HepG2 (cell line): ENCODE measurements around the gene SORL1-AS1.

ENCODE experiments used
- AKAP8 ChIP-seq: sonication (generic); formaldehyde crosslinking; IDR thresholded peaks from 2 replicates; pipeline ENCODE4 v1.5.1; 2020; ENCODE audit warnings: mild to moderate bottlenecking, missing genetic modification reagents
- CHD2 ChIP-seq: IDR thresholded peaks from 2 replicates; pipeline ENCODE4 v1.6.1; 2011; ENCODE audit warnings: low read depth, low read length, improper control_type of control experiment
- ESRRA ChIP-seq: sonication (generic); formaldehyde crosslinking; IDR thresholded peaks from 2 replicates; pipeline ENCODE4 v1.5.1; 2020; ENCODE audit warnings: mild to moderate bottlenecking, low read depth, missing genetic modification reagents
- GTF3A ChIP-seq: sonication (generic); formaldehyde crosslinking; conservative IDR thresholded peaks from 2 replicates; pipeline ENCODE4 v1.4.0; 2020; ENCODE audit warnings: mild to moderate bottlenecking, missing genetic modification reagents
- HOXA9 ChIP-seq: sonication (generic); formaldehyde crosslinking; IDR thresholded peaks from 2 replicates; pipeline ENCODE4 v1.8.1; 2022; ENCODE audit warnings: missing genetic modification reagents, mild to moderate bottlenecking, moderate library complexity, borderline replicate concordance
- NPAS2 ChIP-seq: sonication (generic); formaldehyde crosslinking; IDR thresholded peaks from 2 replicates; pipeline ENCODE4 v1.8.0; 2022; ENCODE audit warnings: mild to moderate bottlenecking, missing genetic modification reagents, borderline replicate concordance
- TBX3 ChIP-seq: fragments of 450-650 bp; IDR thresholded peaks from 2 replicates; pipeline ENCODE4 v1.6.1; 2017; ENCODE audit warnings: antibody characterized with exemption, mild to moderate bottlenecking, inconsistent platforms, borderline replicate concordance
- THYN1 ChIP-seq: sonication (generic); formaldehyde crosslinking; IDR thresholded peaks from 2 replicates; pipeline ENCODE4 v1.8.1; 2023; ENCODE audit warnings: low read depth, mild to moderate bottlenecking, moderate library complexity, missing genetic modification reagents, borderline replicate concordance
- ZNF256 ChIP-seq: sonication (generic); formaldehyde crosslinking; conservative IDR thresholded peaks from 2 replicates; pipeline ENCODE4 v1.4.0; 2020; ENCODE audit warnings: missing genetic modification reagents
- ZNF264 ChIP-seq: sonication (generic); formaldehyde crosslinking; IDR thresholded peaks from 2 replicates; pipeline ENCODE4 v1.4.0; 2020; ENCODE audit warnings: missing genetic modification reagents
- ZNF431 ChIP-seq: sonication (generic); formaldehyde crosslinking; IDR thresholded peaks from 2 replicates; pipeline ENCODE4 v1.9.0; 2022; ENCODE audit warnings: missing genetic modification reagents, low read depth, mild to moderate bottlenecking, borderline replicate concordance
- TF ChIP-seq, protein P1 (sequence below): sonication (generic); formaldehyde crosslinking; IDR thresholded peaks from 2 replicates; pipeline ENCODE4 v1.8.0; 2022; ENCODE audit warnings: mild to moderate bottlenecking, missing genetic modification reagents
- TF ChIP-seq, protein P2 (sequence below): fragments of 450-650 bp; IDR thresholded peaks from 2 replicates; pipeline ENCODE4 v1.6.1; 2016
- TF ChIP-seq, protein P3 (sequence below): sonication (generic); formaldehyde crosslinking; IDR thresholded peaks from 2 replicates; pipeline ENCODE4 v1.4.0; 2020; ENCODE audit warnings: missing genetic modification reagents

Gene SORL1-AS1

DNA sequence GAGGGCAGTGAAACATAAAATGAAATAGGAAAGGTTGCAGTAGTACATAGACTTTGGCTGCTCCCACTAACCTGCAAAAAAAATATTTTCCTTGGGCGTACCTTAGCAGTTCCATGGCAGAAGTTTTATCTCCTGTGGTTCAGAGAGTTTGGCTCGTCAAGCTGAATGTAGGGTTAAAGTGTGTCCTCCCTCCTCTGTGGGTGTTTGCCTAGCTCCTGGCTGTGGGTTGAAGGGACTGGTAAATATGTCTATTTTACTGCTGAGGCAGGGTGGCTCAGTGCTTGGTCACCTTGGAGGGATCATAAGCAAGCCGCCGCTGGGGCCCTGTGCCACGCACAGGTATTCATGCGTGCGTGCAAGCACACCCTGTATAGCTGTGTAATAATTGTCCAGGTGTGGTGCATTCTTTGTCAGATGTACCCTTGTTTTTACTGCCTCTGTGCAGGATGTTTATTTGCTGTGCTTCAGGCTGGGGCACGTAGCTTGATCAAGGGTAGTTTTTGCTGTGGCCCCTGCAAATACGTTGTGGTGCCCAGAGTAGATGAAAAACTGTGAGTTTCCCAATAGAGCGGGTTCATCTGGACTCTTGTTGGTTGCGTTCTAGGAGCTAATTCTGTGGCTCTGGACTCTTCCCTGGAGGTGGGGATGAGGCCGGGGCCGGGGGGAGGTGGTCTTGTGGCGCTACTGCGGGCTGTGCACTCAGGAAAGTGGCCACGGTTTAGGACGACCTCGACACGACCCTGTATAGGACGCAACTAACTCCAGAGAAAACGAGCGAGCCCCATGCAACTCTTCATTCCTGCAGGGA is 1.4 kb downstream of the SORL1-AS1 start (continued):
- TF ChIP-seq, protein P1, sequence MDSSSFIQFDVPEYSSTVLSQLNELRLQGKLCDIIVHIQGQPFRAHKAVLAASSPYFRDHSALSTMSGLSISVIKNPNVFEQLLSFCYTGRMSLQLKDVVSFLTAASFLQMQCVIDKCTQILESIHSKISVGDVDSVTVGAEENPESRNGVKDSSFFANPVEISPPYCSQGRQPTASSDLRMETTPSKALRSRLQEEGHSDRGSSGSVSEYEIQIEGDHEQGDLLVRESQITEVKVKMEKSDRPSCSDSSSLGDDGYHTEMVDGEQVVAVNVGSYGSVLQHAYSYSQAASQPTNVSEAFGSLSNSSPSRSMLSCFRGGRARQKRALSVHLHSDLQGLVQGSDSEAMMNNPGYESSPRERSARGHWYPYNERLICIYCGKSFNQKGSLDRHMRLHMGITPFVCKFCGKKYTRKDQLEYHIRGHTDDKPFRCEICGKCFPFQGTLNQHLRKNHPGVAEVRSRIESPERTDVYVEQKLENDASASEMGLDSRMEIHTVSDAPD (CRISPR knock-in tag) = no peak
- TF ChIP-seq TBX3 (no peak), THYN1 (no peak), CHD2 (no peak), ZNF256 (CRISPR knock-in tag) (no peak), GTF3A (no peak), ZNF431 (CRISPR knock-in tag) (no peak), ZNF264 (no peak), AKAP8 (CRISPR knock-in tag) (no peak), ESRRA (CRISPR knock-in tag) (no peak), HOXA9 (0 out of 2 replicates have a peak, but pooled peaks have one; percentile 16), NPAS2 (CRISPR knock-in tag) (no peak)
- TF ChIP-seq, protein P2, sequence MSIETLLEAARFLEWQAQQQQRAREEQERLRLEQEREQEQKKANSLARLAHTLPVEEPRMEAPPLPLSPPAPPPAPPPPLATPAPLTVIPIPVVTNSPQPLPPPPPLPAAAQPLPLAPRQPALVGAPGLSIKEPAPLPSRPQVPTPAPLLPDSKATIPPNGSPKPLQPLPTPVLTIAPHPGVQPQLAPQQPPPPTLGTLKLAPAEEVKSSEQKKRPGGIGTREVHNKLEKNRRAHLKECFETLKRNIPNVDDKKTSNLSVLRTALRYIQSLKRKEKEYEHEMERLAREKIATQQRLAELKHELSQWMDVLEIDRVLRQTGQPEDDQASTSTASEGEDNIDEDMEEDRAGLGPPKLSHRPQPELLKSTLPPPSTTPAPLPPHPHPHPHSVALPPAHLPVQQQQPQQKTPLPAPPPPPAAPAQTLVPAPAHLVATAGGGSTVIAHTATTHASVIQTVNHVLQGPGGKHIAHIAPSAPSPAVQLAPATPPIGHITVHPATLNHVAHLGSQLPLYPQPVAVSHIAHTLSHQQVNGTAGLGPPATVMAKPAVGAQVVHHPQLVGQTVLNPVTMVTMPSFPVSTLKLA = no peak
- TF ChIP-seq, protein P3, sequence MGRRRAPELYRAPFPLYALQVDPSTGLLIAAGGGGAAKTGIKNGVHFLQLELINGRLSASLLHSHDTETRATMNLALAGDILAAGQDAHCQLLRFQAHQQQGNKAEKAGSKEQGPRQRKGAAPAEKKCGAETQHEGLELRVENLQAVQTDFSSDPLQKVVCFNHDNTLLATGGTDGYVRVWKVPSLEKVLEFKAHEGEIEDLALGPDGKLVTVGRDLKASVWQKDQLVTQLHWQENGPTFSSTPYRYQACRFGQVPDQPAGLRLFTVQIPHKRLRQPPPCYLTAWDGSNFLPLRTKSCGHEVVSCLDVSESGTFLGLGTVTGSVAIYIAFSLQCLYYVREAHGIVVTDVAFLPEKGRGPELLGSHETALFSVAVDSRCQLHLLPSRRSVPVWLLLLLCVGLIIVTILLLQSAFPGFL (CRISPR knock-in tag) = no peak
